Neuron (in vitro differentiated cells): ENCODE data around the gene ITGB1.
"Not testable (repeated sequence)": the region's sequence is repeated elsewhere in the genome, so short reads cannot be mapped to it uniquely, and the experiment has no call there.

ENCODE experiments used
- H2AFZ ChIP-seq: one replicate; pipeline ENCODE4 v1.6.1; 2013; ENCODE audit warnings: low read depth, mild to moderate bottlenecking, inconsistent platforms, low read length, moderate library complexity
- H3K27me3 ChIP-seq: one replicate; pipeline ENCODE4 v1.6.1; 2013; ENCODE audit warnings: low read length; ENCODE audit not compliant: insufficient read depth
- H3K36me3 ChIP-seq: one replicate; pipeline ENCODE4 v1.6.1; 2013; ENCODE audit warnings: low read length; ENCODE audit not compliant: insufficient read depth
- H3K4me1 ChIP-seq: one replicate; pipeline ENCODE4 v1.6.1; 2013; ENCODE audit warnings: low read length; ENCODE audit not compliant: insufficient read depth
- H3K4me3 ChIP-seq: 2 replicates; pipeline ENCODE4 v1.5.1; 2013; ENCODE audit warnings: mild to moderate bottlenecking, low read length, moderate library complexity
- H3K9me3 ChIP-seq: one replicate; pipeline ENCODE4 v1.6.1; 2013; ENCODE audit warnings: low read length

The ITGB1 gene

GRCh38 chr10:32895200-32895968, 62.6 kb downstream of the ITGB1 start:
- not testable (repeated sequence) for H2AFZ ChIP-seq, H3K4me1 ChIP-seq, H3K4me3 ChIP-seq, H3K9me3 ChIP-seq, H3K27me3 ChIP-seq
- peaks cover 42% of the 10 kb centered on the region for H3K36me3 ChIP-seq

GRCh38 chr10:32893916-32894664, 63.9 kb downstream of the ITGB1 start:
- H3K27me3 ChIP-seq = no peaks in the 10 kb centered on the region
- no peak overlapping the region for H3K4me3 ChIP-seq
- no peak overlapping the region for H2AFZ ChIP-seq
- no peaks in the 10 kb centered on the region for H3K4me1 ChIP-seq
- H3K9me3 ChIP-seq = no peaks in the 10 kb centered on the region
- H3K36me3 ChIP-seq = peaks cover 35% of the 10 kb centered on the region

- Histone ChIP-seq H3K4me1 (no peaks in the 10 kb centered on the region), H3K36me3 (peaks cover 29% of the 10 kb centered on the region), H2AFZ (no peak overlapping the region), H3K27me3 (no peaks in the 10 kb centered on the region), H3K9me3 (no peaks in the 10 kb centered on the region), H3K4me3 (no peak overlapping the region)
Measured at GRCh38 chr10:32893434-32893833, 64.6 kb downstream of the ITGB1 start.

- Histone ChIP-seq H3K9me3 (no peaks in the 10 kb centered on the region), H3K4me1 (no peaks in the 10 kb centered on the region), H3K27me3 (no peaks in the 10 kb centered on the region), H2AFZ (no peak overlapping the region), H3K36me3 (peaks cover 9% of the 10 kb centered on the region), H3K4me3 (no peak overlapping the region)
Measured at GRCh38 chr10:32891261-32891660, 66.8 kb downstream of the ITGB1 start.

GRCh38 chr10:32890444-32890843, 67.6 kb downstream of the ITGB1 start:
- H3K27me3 ChIP-seq = no peaks in the 10 kb centered on the region
- H2AFZ ChIP-seq = no peak overlapping the region
- no peak overlapping the region for H3K4me3 ChIP-seq
- H3K9me3 ChIP-seq = no peaks in the 10 kb centered on the region
- no peaks in the 10 kb centered on the region for H3K4me1 ChIP-seq
- peaks cover 3% of the 10 kb centered on the region for H3K36me3 ChIP-seq

- Histone ChIP-seq H3K4me1 (no peaks in the 10 kb centered on the region), H3K27me3 (no peaks in the 10 kb centered on the region), H2AFZ (no peak overlapping the region), H3K9me3 (no peaks in the 10 kb centered on the region), H3K36me3 (peaks cover 2% of the 10 kb centered on the region), H3K4me3 (no peak overlapping the region)
Measured at GRCh38 chr10:32889631-32890212, 68.3 kb downstream of the ITGB1 start.

- Histone ChIP-seq H3K9me3 (no peaks in the 10 kb centered on the region), H3K4me1 (no peaks in the 10 kb centered on the region), H3K27me3 (no peaks in the 10 kb centered on the region), H3K36me3 (no peaks in the 10 kb centered on the region), H3K4me3 (no peak overlapping the region), H2AFZ (no peak overlapping the region)
Measured at GRCh38 chr10:32888161-32888927, 69.7 kb downstream of the ITGB1 start.

GRCh38 chr10:32887481-32887880, 70.5 kb downstream of the ITGB1 start:
- no peak overlapping the region for H3K4me3 ChIP-seq
- no peaks in the 10 kb centered on the region for H3K36me3 ChIP-seq
- H3K27me3 ChIP-seq = no peaks in the 10 kb centered on the region
- no peaks in the 10 kb centered on the region for H3K9me3 ChIP-seq
- H3K4me1 ChIP-seq = no peaks in the 10 kb centered on the region
- no peak overlapping the region for H2AFZ ChIP-seq

- no peaks in the 10 kb centered on the region for H3K36me3 ChIP-seq
- peaks cover 8% of the 10 kb centered on the region for H3K4me1 ChIP-seq
- no peak overlapping the region for H3K4me3 ChIP-seq
- H2AFZ ChIP-seq = no peak overlapping the region
- no peaks in the 10 kb centered on the region for H3K27me3 ChIP-seq
- no peaks in the 10 kb centered on the region for H3K9me3 ChIP-seq
Measured at GRCh38 chr10:32882076-32882475, 76.0 kb downstream of the ITGB1 start.

GRCh38 chr10:32878646-32879045, 79.4 kb downstream of the ITGB1 start:
- H3K4me3 ChIP-seq = no peak overlapping the region
- H3K9me3 ChIP-seq = no peaks in the 10 kb centered on the region

GRCh38 chr10:32877915-32878314, 80.1 kb downstream of the ITGB1 start:
- Histone ChIP-seq H3K4me3 (no peak overlapping the region), H3K9me3 (no peaks in the 10 kb centered on the region), H3K36me3 (no peaks in the 10 kb centered on the region), H3K4me1 (peaks cover 8% of the 10 kb centered on the region), H3K27me3 (no peaks in the 10 kb centered on the region), H2AFZ (no peak overlapping the region)

More at GRCh38 chr10:32878646-32879045, 79.4 kb downstream of the ITGB1 start:
- H3K4me1 ChIP-seq = peaks cover 8% of the 10 kb centered on the region
- no peaks in the 10 kb centered on the region for H3K27me3 ChIP-seq
- no peak overlapping the region for H2AFZ ChIP-seq
- no peaks in the 10 kb centered on the region for H3K36me3 ChIP-seq

- no peaks in the 10 kb centered on the region for H3K4me1 ChIP-seq
- H2AFZ ChIP-seq = no peak overlapping the region
- H3K4me3 ChIP-seq = no peak overlapping the region
- H3K27me3 ChIP-seq = no peaks in the 10 kb centered on the region
- H3K36me3 ChIP-seq = no peaks in the 10 kb centered on the region
- no peaks in the 10 kb centered on the region for H3K9me3 ChIP-seq
Measured at GRCh38 chr10:32865170-32865569, 92.9 kb downstream of the ITGB1 start.

- Histone ChIP-seq H3K27me3 (no peaks in the 10 kb centered on the region), H3K4me1 (no peaks in the 10 kb centered on the region), H3K9me3 (peaks cover 3% of the 10 kb centered on the region), H3K36me3 (no peaks in the 10 kb centered on the region), H3K4me3 (no peak overlapping the region), H2AFZ (no peak overlapping the region)
Measured at GRCh38 chr10:32854435-32854834, 103.6 kb downstream of the ITGB1 start.
